SJCRH30 (cell line): ENCODE results near the gene ACER3. TPM values are rescaled to one million over a fixed set of nuclear protein-coding genes. Genes with fewer than 3 reads are reported as not detected.
"Not testable (repeated sequence)": the region's sequence is repeated elsewhere in the genome, so short reads cannot be mapped to it uniquely, and the experiment has no call there.

Experiments used
- DNase-seq, 2 experiments: peaks; one replicate each; pipeline ENCODE4 v3.0.0-alpha.2; 2015 to 2020
- H3K27ac ChIP-seq: fragments of 250-450 bp; sonication (Bioruptor Pico); 2 replicates; pipeline ENCODE4 v1.5.1; 2020; ENCODE audit warnings: mild to moderate bottlenecking, moderate library complexity
- H3K27me3 ChIP-seq: fragments of 250-450 bp; sonication (Bioruptor Pico); 2 replicates; pipeline ENCODE4 v1.5.1; 2020; ENCODE audit warnings: mild to moderate bottlenecking, moderate library complexity
- H3K36me3 ChIP-seq: fragments of 250-450 bp; sonication (Bioruptor Pico); 2 replicates; pipeline ENCODE4 v1.5.1; 2020; ENCODE audit warnings: mild to moderate bottlenecking, moderate library complexity
- H3K4me1 ChIP-seq: fragments of 250-450 bp; sonication (Bioruptor Pico); 2 replicates; pipeline ENCODE4 v1.5.1; 2020; ENCODE audit warnings: mild to moderate bottlenecking, moderate library complexity
- H3K4me3 ChIP-seq: fragments of 250-450 bp; sonication (Bioruptor Pico); 2 replicates; pipeline ENCODE4 v1.5.1; 2020; ENCODE audit warnings: mild to moderate bottlenecking, moderate library complexity
- H3K9me3 ChIP-seq: fragments of 250-450 bp; sonication (Bioruptor Pico); replicated peaks from 2 replicates; pipeline ENCODE4 v1.5.1; 2020; ENCODE audit warnings: mild to moderate bottlenecking, moderate library complexity
- total RNA-seq: library from RNA; depleted of rRNA; stranded (reverse); fragments of >200 nt; shearing (Covaris generic); gene quantifications from 2 replicates; pipeline ENCODE4 v1.2.3, GENCODE V29; 2014

Gene ACER3
- total RNA-seq, 1 experiment from 2014 or later = 22.1 TPM

- Histone ChIP-seq H3K27me3 (no peaks in the 10 kb centered on the region), H3K36me3 (no peaks in the 10 kb centered on the region), H3K4me1 (no peaks in the 10 kb centered on the region), H3K4me3 (no peak overlapping the region), H3K9me3 (no peaks in the 10 kb centered on the region), H3K27ac (no peak overlapping the region)
- DNase-seq = no peak
Measured at GRCh38 chr11:77035580-77035979, 174.9 kb downstream of the ACER3 start.

DNA sequence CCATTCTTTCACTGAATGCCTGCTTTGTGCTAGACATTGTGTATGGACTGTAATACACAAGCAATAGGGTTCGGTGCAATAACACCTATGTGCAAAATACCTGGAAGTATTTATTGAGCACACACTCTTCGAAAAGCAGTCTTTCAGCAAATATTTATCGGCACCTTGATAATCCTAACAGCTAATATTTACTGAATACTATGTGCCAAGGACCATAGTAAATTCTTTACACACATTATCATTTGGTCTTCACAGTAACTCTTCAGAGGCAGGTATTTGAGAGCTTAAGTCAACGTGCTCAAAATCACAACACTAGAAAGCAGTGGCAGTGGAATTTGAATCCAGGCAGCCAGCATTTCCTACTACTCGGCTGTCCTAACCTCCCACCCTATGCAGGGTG lies 175.7 kb downstream of the ACER3 start:
- Histone ChIP-seq H3K4me3 (no peak overlapping the region), H3K36me3 (no peaks in the 10 kb centered on the region), H3K27me3 (no peaks in the 10 kb centered on the region), H3K4me1 (no peaks in the 10 kb centered on the region), H3K9me3 (no peaks in the 10 kb centered on the region), H3K27ac (no peak overlapping the region)
- no peak for DNase-seq

DNA sequence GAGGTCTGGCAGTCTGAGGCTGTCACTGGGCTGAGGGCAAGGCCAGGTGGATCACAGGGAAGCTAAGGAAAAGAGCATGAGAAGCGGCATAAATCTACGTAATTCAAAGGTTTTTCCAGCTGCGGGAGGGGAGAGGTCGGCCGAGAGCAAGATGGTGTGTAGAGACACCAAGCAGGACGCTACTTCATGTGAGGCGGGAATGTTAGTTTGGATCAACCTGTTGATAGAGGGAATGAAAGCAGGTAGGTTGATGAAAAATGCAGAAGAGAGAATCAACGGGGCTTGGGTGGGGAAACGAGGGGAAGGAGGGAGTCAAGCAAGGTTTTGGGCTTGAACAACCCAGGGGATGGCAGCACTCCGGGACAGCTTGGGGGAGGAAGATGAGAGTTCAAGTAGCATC lies 176.3 kb downstream of the ACER3 start:
- no peaks in the 10 kb centered on the region for H3K36me3 ChIP-seq
- no peak for DNase-seq

GRCh38 chr11:77038029-77038824 lies 177.5 kb downstream of the ACER3 start:
- no peak for DNase-seq
- Histone ChIP-seq H3K4me3 (no peak overlapping the region), H3K9me3 (no peaks in the 10 kb centered on the region), H3K4me1 (no peaks in the 10 kb centered on the region), H3K27ac (no peak overlapping the region), H3K36me3 (no peaks in the 10 kb centered on the region), H3K27me3 (no peaks in the 10 kb centered on the region)

More for the DNA sequence above, 176.3 kb downstream of the ACER3 start:
- H3K4me3 ChIP-seq = no peak overlapping the region
- no peak overlapping the region for H3K27ac ChIP-seq
- H3K4me1 ChIP-seq = no peaks in the 10 kb centered on the region
- H3K9me3 ChIP-seq = no peaks in the 10 kb centered on the region
- no peaks in the 10 kb centered on the region for H3K27me3 ChIP-seq

DNA sequence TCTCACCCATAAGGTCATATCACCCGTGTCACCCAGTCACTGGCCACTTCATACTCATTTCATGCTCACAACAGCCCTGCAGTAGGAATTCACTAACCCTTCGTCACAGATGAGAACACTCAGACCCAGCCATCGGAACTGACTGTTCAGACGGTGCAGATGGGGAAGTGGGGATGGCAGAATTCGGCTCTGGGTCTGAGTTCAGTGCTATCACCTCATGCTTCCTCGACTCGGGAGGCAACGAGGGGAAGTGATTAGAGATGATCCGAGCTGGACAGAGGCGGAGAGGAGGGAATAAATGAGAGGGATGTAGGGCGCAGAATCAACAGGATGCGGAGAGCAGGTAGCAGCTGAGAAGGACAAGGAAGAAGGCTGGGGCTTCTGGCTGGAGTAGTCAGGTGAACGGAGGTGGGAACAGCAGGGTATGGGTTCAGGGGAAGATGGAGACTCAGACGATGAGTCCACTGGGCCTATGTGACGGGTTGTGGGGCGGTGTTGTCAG lies 178.2 kb downstream of the ACER3 start:
- H3K4me1 ChIP-seq = no peaks in the 10 kb centered on the region
- no peaks in the 10 kb centered on the region for H3K36me3 ChIP-seq
- no peaks in the 10 kb centered on the region for H3K27me3 ChIP-seq
- DNase-seq = no peak
- no peak overlapping the region for H3K4me3 ChIP-seq
- no peaks in the 10 kb centered on the region for H3K9me3 ChIP-seq
- no peak overlapping the region for H3K27ac ChIP-seq

DNA sequence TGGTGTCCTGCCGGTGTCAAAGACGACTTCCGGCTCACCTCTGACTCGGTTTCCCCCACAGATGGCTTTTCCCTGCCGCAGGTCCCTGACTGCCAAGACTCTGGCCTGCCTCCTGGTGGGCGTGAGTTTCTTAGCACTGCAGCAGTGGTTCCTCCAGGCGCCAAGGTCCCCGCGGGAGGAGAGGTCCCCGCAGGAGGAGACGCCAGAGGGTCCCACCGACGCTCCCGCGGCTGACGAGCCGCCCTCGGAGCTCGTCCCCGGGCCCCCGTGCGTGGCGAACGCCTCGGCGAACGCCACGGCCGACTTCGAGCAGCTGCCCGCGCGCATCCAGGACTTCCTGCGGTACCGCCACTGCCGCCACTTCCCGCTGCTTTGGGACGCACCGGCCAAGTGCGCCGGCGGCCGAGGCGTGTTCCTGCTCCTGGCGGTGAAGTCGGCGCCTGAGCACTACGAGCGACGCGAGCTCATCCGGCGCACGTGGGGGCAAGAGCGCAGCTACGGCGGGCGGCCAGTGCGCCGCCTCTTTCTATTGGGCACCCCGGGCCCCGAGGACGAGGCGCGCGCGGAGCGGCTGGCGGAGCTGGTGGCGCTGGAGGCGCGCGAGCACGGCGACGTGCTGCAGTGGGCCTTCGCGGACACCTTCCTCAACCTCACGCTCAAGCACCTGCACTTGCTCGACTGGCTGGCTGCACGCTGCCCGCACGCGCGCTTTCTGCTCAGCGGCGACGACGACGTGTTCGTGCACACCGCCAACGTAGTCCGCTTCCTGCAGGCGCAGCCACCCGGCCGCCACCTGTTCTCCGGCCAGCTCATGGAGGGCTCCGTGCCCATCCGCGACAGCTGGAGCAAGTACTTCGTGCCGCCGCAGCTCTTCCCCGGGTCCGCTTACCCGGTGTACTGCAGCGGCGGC lies 179.0 kb downstream of the ACER3 start:
- no peak for DNase-seq
- H3K36me3 ChIP-seq = no peaks in the 10 kb centered on the region
- no peaks in the 10 kb centered on the region for H3K9me3 ChIP-seq
- no peak overlapping the region for H3K4me3 ChIP-seq
- no peaks in the 10 kb centered on the region for H3K4me1 ChIP-seq
- H3K27me3 ChIP-seq = no peaks in the 10 kb centered on the region
- no peak overlapping the region for H3K27ac ChIP-seq

DNA sequence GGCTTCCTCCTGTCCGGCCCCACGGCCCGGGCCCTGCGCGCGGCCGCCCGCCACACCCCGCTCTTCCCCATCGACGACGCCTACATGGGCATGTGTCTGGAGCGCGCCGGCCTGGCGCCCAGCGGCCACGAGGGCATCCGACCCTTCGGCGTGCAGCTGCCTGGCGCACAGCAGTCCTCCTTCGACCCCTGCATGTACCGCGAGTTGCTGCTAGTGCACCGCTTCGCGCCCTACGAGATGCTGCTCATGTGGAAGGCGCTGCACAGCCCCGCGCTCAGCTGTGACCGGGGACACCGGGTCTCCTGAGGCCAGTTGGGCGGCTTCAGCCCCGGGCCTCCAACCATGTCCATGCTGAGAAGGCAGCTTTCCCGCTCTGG lies 179.7 kb downstream of the ACER3 start:
- H3K9me3 ChIP-seq = no peaks in the 10 kb centered on the region
- DNase-seq = no peak
- no peaks in the 10 kb centered on the region for H3K27me3 ChIP-seq
- H3K36me3 ChIP-seq = no peaks in the 10 kb centered on the region
- no peak overlapping the region for H3K27ac ChIP-seq
- H3K4me1 ChIP-seq = no peaks in the 10 kb centered on the region
- H3K4me3 ChIP-seq = no peak overlapping the region

DNA sequence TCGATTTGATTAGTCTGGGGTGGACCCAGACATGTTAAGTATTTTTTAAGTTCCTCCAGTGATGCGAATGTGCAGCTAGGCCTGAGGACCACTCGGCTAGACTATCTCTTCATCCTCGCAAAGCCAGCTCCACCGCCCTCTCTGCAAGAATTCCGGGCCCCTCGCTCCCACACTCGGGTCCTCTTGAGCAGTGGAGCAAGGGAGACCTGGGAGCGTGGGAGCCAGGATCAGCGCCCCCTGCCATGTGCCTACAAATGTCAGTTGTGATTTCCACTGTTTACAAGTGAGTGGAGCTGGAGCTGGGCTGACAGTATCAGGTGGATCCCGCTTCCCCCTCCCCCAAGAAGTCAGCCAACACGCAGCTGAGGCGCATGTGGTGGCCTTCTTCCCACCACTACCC lies 180.2 kb downstream of the ACER3 start:
- Histone ChIP-seq H3K27me3 (no peaks in the 10 kb centered on the region), H3K36me3 (no peaks in the 10 kb centered on the region), H3K9me3 (no peaks in the 10 kb centered on the region), H3K4me1 (no peaks in the 10 kb centered on the region), H3K27ac (no peak overlapping the region), H3K4me3 (no peak overlapping the region)
- DNase-seq = no peak

- no peaks in the 10 kb centered on the region for H3K27me3 ChIP-seq
- no peaks in the 10 kb centered on the region for H3K9me3 ChIP-seq
- H3K4me1 ChIP-seq = peaks cover 6% of the 10 kb centered on the region; the same call in 1 of the 2 replicates
- DNase-seq = no peak
- H3K27ac ChIP-seq = no peak overlapping the region
- H3K4me3 ChIP-seq = no peak overlapping the region
- no peaks in the 10 kb centered on the region for H3K36me3 ChIP-seq
Measured at GRCh38 chr11:77042111-77042726, 181.5 kb downstream of the ACER3 start.

DNA sequence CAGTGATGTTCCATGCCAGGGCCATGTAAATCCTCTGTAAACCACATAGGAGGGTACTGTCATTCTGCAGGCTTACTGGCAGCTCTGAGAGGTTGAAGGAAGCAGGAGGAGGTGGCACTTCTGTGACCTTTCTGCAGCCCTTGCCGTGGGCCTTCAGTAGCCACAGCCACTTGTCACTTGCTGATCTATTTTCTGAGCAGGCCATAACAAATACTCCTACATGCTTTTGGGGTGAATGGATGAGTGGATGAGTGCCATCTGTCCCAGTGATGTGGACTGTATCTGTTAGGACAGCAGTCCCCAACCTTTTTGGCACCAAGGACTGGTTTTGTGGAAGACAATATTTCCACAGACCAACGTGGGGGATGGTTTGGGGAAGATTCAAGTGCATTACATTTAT lies 183.6 kb downstream of the ACER3 start:
- no peak overlapping the region for H3K27ac ChIP-seq
- H3K27me3 ChIP-seq = no peaks in the 10 kb centered on the region
- H3K4me3 ChIP-seq = no peak overlapping the region
- H3K9me3 ChIP-seq = no peaks in the 10 kb centered on the region
- no peaks in the 10 kb centered on the region for H3K36me3 ChIP-seq
- peaks cover 6% of the 10 kb centered on the region; the same call in 1 of the 2 replicates for H3K4me1 ChIP-seq
- DNase-seq = no peak

- Histone ChIP-seq H3K9me3 (no peaks in the 10 kb centered on the region), H3K27ac (no peak overlapping the region), H3K4me3 (no peak overlapping the region), H3K36me3 (no peaks in the 10 kb centered on the region), H3K4me1 (peaks cover 6% of the 10 kb centered on the region; the same call in 1 of the 2 replicates), H3K27me3 (no peaks in the 10 kb centered on the region)
- no peak for DNase-seq
Measured at GRCh38 chr11:77044886-77045285, 184.2 kb downstream of the ACER3 start.

DNA sequence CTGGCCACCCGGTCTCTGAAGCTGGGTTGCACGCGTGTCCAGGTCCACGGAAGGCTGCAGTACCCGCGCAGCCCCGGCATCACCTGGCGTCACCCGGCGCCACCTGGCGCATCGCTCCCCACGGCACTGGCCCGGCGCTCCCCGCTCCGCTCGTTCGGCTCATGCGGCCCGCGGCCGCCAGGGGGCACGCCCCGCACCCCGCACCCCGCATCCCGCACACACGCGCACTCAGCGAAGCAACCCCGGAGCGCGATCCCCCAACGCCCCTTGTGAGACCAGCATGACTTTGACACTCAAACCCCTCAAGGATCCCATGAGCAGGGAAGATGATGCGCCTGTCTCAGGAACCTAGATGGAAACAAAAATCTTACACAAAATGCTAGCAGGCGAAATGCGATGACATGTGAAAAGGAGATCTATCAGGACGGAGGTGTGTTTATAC lies 185.4 kb downstream of the ACER3 start:
- Histone ChIP-seq H3K9me3 (no peaks in the 10 kb centered on the region), H3K4me1 (peaks cover 6% of the 10 kb centered on the region; the same call in 1 of the 2 replicates), H3K27me3 (no peaks in the 10 kb centered on the region), H3K4me3 (no peak overlapping the region), H3K36me3 (no peaks in the 10 kb centered on the region), H3K27ac (no peak overlapping the region)
- no peak for DNase-seq

- Histone ChIP-seq H3K27ac (no peak overlapping the region), H3K4me1 (peaks cover 6% of the 10 kb centered on the region; the same call in 1 of the 2 replicates), H3K27me3 (no peaks in the 10 kb centered on the region), H3K9me3 (no peaks in the 10 kb centered on the region), H3K4me3 (peak overlapping the region; percentile 39), H3K36me3 (no peaks in the 10 kb centered on the region)
- DNase-seq = peak; percentile 78 to 94
Measured at GRCh38 chr11:77047007-77047927, 186.5 kb downstream of the ACER3 start.

DNA sequence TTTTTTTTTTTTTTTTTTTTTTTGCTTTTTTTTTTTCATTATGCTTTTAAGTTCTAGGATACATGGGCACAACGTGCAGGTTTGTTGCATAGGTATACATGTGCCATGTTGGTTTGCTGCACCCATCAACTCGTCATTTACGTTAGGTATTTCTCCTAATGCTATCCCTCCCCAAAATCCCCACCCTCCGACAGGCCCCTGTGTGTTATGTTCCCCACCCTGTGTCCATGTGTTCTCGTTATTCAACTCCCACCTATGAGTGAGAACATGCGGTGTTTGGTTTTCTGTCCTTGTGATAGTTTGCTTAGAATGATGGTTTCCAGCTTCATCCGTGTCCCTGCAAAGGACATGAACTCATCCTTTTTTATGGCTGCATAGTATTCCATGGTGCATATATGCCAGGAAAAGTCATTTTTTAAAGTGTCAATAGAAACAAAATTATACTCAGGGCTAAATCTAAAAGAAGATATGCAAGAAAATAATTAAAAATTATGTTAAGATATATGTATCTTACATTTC lies 187.3 kb downstream of the ACER3 start:
- H3K27ac ChIP-seq, H3K36me3 ChIP-seq, H3K4me1 ChIP-seq, H3K27me3 ChIP-seq, H3K9me3 ChIP-seq, DNase-seq, H3K4me3 ChIP-seq: not testable (repeated sequence)
